AG04450 (cell line): ENCODE data around the gene SCT. TPM values are rescaled to one million over a fixed set of nuclear protein-coding genes. Genes with fewer than 3 reads are reported as not detected.

ENCODE experiments used
- CTCF ChIA-PET: fragments of 300-600, 350-600 bp; formaldehyde crosslinking; extraction: SDS; loops from one replicate; lab custom pipeline; 2022; ENCODE audit warnings: antibody characterized with exemption, inconsistent platforms; lab: Charles Lee
- POLR2A ChIA-PET: fragments of 350-600 bp; formaldehyde crosslinking; extraction: SDS; loops from one replicate; lab custom pipeline; 2021; ENCODE audit warnings: antibody characterized with exemption, inconsistent platforms; lab: Yijun Ruan, JAX
- DNase-seq: peaks from one replicate; pipeline ENCODE4 v3.0.0-alpha.2; 2011; ENCODE audit warnings: low read depth, low spot score
- H3K27ac ChIP-seq: one replicate; pipeline ENCODE4 v1.5.1; 2012; ENCODE audit warnings: low read depth, low read length, control low read depth
- H3K27me3 ChIP-seq: one replicate; pipeline ENCODE4 v1.6.0; 2012; ENCODE audit warnings: low read length; ENCODE audit not compliant: control insufficient read depth, insufficient read depth
- H3K4me3 ChIP-seq: 2 replicates; pipeline ENCODE4 v1.5.1; 2011; ENCODE audit warnings: mild to moderate bottlenecking, low read depth, low read length, control low read depth
- H3K9me3 ChIP-seq: 2 replicates; pipeline ENCODE4 v1.5.1; 2012; ENCODE audit warnings: low read length; ENCODE audit not compliant: control insufficient read depth, insufficient read depth
- CTCF ChIP-seq: IDR thresholded peaks from 2 replicates; pipeline ENCODE4 v1.5.1; 2011; ENCODE audit warnings: low read depth, low read length, control low read depth, inconsistent platforms
- polyA plus RNA-seq: library from polyadenylated mRNA; depleted of rRNA; stranded (reverse); fragments of >200 nt; gene quantifications from 2 replicates; pipeline ENCODE4 v1.2.3, GENCODE V29; 2011

The SCT gene
- polyA plus RNA-seq, 1 experiment = not detected

- CTCF ChIA-PET = interaction anchor here (0.7 kb wide), 1 partner anchor 19 kb away, joined by 3 read pairs; no protein-coding TSS in a partner anchor
- Histone ChIP-seq H3K27ac (peak overlapping the region; percentile 47), H3K4me3 (no peak overlapping the region)
Measured at GRCh38 chr11:628056-628455, 1.1 kb upstream of the SCT start.

GRCh38 chr11:627308-627576, 261 bp upstream of the SCT start:
- Histone ChIP-seq H3K27ac (no peak overlapping the region), H3K9me3 (peaks cover 11% of the 10 kb centered on the region; the same call in 1 of the 2 replicates), H3K27me3 (no peaks in the 10 kb centered on the region), H3K4me3 (no peak overlapping the region)
- DNase-seq = no peak
- no peak for TF ChIP-seq CTCF
- ChIA-PET POLR2A (no interaction called here), CTCF (no interaction called here)

More at GRCh38 chr11:628056-628455, 1.1 kb upstream of the SCT start:
- Histone ChIP-seq H3K9me3 (peaks cover 11% of the 10 kb centered on the region; the same call in 1 of the 2 replicates), H3K27me3 (no peaks in the 10 kb centered on the region)
- POLR2A ChIA-PET = no interaction called here
- no peak for TF ChIP-seq CTCF
- DNase-seq = no peak

- Histone ChIP-seq H3K4me3 (no peak overlapping the region), H3K27me3 (no peaks in the 10 kb centered on the region), H3K9me3 (peaks cover 11% of the 10 kb centered on the region; the same call in 1 of the 2 replicates), H3K27ac (no peak overlapping the region)
- ChIA-PET POLR2A (no interaction called here), CTCF (no interaction called here)
- no peak for DNase-seq
- no peak for TF ChIP-seq CTCF
Measured at GRCh38 chr11:625636-626268, 1.2 kb downstream of the SCT start.

GRCh38 chr11:624705-625635, 2.0 kb downstream of the SCT start, which contains the start of gene CDHR5:
Gene CDHR5 (minus strand): TSS chr11:624955. CDS start chr11:624902, 53 bp downstream.
- CTCF ChIA-PET = no interaction called here
- Histone ChIP-seq H3K27ac (no peak within 1 kb of the TSS), H3K9me3 (peaks cover 11% of the 10 kb centered on the region; the same call in 1 of the 2 replicates), H3K27me3 (no peaks in the 10 kb centered on the region), H3K4me3 (no peak within 1 kb of the TSS)
- POLR2A ChIA-PET = no interaction called here
- DNase-seq = no peak
- no peak for TF ChIP-seq CTCF
